ENCODE results near the gene SHMT2. TPM values are rescaled to one million over a fixed set of nuclear protein-coding genes. Genes with fewer than 3 reads are reported as not detected.

The SHMT2 gene
- total RNA-seq, 1 experiment from 2014 or later, result 297 TPM

GRCh38 chr12:57224973-57225679 is 4.4 kb upstream of the SHMT2 start (continued):
- TF ChIP-seq E2F4 (CRISPR knock-in tag; IDR thresholded peaks at IDR 0.05; ENCODE audit: borderline replicate concordance, low read depth), result peak; percentile 81; the same call in 1 of the 2 replicates
- no peak for TF ChIP-seq SMAD3 (CRISPR knock-in tag; IDR thresholded peaks at IDR 0.05; ENCODE audit: borderline replicate concordance)
- no peak for TF ChIP-seq FOXJ3 (CRISPR knock-in tag; IDR thresholded peaks at IDR 0.05; ENCODE audit: borderline replicate concordance)
- TF ChIP-seq JAZF1 (CRISPR knock-in tag; IDR thresholded peaks at IDR 0.05), result no peak
- TF ChIP-seq ELF4 (CRISPR knock-in tag; IDR thresholded peaks at IDR 0.05; ENCODE audit: low read depth), result no peak
- TF ChIP-seq NR2C2 (CRISPR knock-in tag; IDR thresholded peaks at IDR 0.05), result no peak
- peak; percentile 76; the same call in 1 of the 2 replicates for TF ChIP-seq ARID4B (CRISPR knock-in tag; IDR thresholded peaks at IDR 0.05; ENCODE audit: borderline replicate concordance)
- TF ChIP-seq ZMAT4 (CRISPR knock-in tag; IDR thresholded peaks at IDR 0.05), result no peak
- TF ChIP-seq NR1H2 (CRISPR knock-in tag; IDR thresholded peaks at IDR 0.05), result no peak
- no peak for TF ChIP-seq EMX1 (CRISPR knock-in tag; IDR thresholded peaks at IDR 0.05)
- TF ChIP-seq ZNF532 (CRISPR knock-in tag; IDR thresholded peaks at IDR 0.05; ENCODE audit: borderline replicate concordance), result no peak
- TF ChIP-seq ZNF219 (CRISPR knock-in tag; IDR thresholded peaks at IDR 0.05; ENCODE audit: borderline replicate concordance), result no peak
- TF ChIP-seq NFATC4 (CRISPR knock-in tag; IDR thresholded peaks at IDR 0.05), result no peak
- no peak for TF ChIP-seq USF1 (CRISPR knock-in tag; IDR thresholded peaks at IDR 0.05)
- TF ChIP-seq FOXP1 (CRISPR knock-in tag; IDR thresholded peaks at IDR 0.05; ENCODE audit: borderline replicate concordance), result no peak
- TF ChIP-seq SOX15 (CRISPR knock-in tag; IDR thresholded peaks at IDR 0.05), result no peak
- TF ChIP-seq IRF1 (CRISPR knock-in tag; IDR thresholded peaks at IDR 0.05), result no peak
- TF ChIP-seq TCF7 (CRISPR knock-in tag; IDR thresholded peaks at IDR 0.05; ENCODE audit: low read depth), result peak; percentile 81; the same call in 1 of the 2 replicates
- TF ChIP-seq AR (CRISPR knock-in tag; IDR thresholded peaks at IDR 0.05), result no peak
- TF ChIP-seq TEAD4 (CRISPR knock-in tag; IDR thresholded peaks at IDR 0.05), result no peak
- TF ChIP-seq GABPB1 (CRISPR knock-in tag; IDR thresholded peaks at IDR 0.05), result no peak
- no peak for TF ChIP-seq ZNF416 (CRISPR knock-in tag; IDR thresholded peaks at IDR 0.05)
- TF ChIP-seq ESRRA (CRISPR knock-in tag; IDR thresholded peaks at IDR 0.05; ENCODE audit: borderline replicate concordance), result no peak
- TF ChIP-seq GTF2I (CRISPR knock-in tag; conservative IDR thresholded peaks at IDR 0.05), result 0 out of 2 replicates have a peak, but pooled peaks have one; percentile 49
- TF ChIP-seq MXD4 (CRISPR knock-in tag; IDR thresholded peaks at IDR 0.05; ENCODE audit: borderline replicate concordance), result no peak
